Stimulated activated CD4-positive, alpha-beta T cell treated with anti-CD3 and anti-CD28 coated beads, Interleukin-4, amount 100 ng/mL, for 1 hour (primary cell): ENCODE data around the gene AGAP1.
"Not testable (repeated sequence)": the region's sequence is repeated elsewhere in the genome, so short reads cannot be mapped to it uniquely, and the experiment has no call there.

ENCODE experiments used
- DNase-seq: peaks from one replicate; pipeline ENCODE4 v3.0.0-alpha.2; 2020

The AGAP1 gene

DNA sequence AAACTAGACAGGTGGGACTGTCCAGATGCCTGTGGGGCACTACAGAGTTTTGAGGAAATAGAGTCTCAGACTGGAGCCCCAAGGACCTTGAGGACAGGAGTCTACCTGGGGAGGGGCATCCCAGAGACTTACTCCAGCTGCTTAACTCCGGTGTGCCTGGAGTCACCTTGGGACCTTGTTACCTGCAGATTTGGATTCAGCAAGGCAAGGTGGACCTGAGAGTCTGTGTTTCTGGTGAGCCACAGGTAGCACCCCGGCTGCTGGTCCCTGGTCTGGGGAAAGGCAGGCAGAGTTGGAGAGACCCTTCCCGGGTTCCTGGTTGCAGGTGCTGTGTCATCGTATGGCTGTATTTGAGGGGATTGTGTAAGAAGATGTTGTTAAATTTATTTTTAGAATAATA lies 102.4 kb downstream of the AGAP1 start:
- no peak for DNase-seq

DNA sequence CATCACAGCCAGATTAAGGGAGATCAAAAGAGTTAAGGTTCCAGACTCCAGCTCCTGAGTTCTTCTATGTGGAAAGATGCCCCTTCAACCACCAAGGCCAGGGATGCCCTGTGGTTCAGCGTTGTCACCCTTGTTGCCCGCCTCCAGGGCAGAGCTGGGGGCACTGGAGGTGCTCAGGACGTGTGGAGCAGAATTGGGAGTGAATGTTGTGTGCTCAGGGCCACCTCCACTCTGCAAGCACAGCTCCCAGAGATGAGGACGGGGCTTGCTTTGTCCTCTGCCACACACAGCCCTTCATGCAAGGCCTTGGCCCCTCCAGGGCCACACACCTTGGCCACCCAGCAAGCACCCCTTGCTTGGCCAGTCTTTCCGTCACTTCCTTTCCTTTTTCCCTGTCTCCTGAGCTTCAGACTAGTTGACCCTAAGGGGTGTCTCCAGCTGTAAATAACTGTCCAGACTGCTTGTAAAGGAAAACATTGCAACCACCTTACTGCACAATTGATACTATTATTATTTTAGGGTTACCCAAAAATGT lies 103.3 kb downstream of the AGAP1 start:
- DNase-seq = no peak

DNA sequence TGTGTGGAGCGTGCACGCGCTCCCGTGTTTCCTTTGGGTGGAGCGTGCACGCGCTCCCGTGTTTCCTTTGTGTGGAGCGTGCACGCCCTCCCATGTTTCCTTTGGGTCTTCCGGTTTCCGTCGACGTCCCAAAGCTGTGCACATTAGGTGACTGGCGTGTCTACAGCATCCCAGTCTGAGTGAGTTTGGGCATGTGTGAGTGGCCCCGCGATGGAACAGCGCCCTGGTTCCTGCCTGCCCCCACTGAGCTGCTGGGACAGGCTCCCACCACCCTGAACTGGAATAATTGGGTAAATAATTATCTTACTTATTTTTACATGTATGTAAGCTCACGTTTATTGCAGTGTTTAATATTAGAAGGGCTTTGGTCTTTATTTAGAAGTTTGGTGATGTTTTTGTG lies 104.2 kb downstream of the AGAP1 start:
- DNase-seq = no peak

DNA sequence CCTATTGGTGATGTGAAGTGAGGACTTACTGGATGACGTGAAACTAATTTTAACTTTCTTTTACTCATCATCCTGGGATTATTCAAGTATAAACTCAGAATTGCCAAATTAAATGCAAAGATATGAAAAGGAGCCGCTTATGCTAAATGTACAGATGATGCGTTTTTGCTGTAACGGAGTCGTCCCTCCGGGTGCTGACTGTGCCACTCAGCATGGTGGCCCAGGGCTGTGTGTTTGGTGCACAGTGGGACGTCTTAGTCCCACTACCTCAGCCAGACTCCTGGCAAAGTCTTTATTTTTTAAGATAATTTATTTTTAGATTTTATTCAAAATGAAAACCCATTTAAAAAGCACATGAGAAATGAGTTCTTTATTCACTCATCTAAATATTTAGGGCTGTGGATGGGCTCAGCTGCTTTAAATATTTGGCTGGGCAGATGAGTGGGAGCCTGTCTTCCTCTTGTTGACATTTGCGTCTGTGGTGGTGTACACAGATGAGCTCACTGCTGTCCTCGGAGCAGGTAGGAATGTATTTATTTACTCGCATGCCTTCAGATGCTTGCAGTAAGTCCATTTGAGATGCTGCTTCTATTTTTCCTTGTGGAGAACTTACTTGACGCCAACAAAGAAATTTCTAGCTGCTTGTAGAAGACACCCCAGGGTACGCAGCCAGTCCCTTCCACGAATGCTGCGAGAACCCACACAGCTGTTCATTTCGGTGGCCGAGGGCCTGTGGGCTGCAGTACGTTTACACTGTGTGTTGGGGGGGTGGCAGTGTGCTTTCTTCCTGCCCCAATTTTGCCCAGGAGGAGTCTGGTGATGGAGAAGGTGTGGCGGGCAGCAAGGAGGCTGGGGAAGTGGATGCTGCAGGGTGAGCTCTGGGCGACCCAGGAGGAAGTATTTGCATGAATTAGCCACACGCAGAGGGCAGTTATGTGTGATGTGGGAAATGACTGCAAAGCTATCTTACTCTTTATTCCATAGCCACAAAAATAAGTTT lies 105.0 kb downstream of the AGAP1 start:
- DNase-seq = no peak

DNA sequence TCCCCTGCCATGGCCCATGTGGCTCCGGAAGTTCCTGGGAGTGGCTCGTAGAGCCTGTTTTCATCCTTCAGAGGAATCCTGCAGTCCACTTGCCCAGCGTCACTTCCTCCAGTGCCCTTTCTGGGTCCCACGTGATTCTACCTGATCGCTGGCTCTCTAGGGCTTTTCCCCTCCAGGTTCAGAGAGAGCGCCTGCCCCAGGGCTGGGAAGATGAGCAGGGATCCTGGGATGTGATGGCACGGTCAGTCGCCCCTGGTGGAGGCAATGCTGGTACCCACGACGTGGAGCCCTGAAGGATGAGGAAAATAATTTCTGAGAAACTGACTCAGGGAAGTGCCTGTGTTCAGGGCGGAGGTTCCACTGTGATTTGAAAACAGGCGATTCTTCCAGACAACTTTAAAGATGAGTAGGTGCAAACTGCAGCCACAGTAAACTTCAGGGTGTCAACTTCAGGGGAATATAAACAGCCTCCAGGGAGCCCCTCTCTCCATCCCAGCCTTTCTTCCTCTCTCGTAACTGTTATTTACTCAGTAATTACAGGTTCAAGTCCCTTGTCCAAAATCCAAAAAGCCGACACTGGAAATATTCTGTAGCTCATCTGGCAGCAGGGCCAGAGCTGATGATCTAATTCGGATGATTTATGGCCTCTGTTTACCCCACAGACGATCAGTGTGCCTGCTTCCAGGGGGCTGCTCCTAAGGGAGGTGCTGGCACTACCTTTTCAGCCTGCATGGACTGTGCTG lies 105.9 kb downstream of the AGAP1 start:
- DNase-seq = no peak

DNA sequence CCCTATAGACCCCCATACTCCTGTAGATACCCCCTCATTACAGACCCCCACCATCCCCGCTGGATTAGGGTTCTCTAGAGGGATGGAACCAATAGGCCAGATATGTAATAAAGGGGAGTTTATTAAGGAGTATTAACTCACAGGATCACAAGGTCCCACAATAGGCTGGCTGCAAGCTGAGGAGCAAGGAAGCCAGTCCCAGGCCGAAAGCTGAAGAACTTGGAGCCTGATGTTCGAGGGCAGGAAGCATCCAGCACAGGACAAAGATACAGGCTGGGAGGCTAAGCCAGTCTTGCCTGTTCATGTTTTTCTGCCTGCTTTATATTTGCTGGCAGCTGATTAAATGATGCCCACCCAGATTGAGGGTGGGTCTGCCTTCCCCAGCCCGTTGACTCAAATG lies 106.6 kb downstream of the AGAP1 start:
- DNase-seq = no peak

DNA sequence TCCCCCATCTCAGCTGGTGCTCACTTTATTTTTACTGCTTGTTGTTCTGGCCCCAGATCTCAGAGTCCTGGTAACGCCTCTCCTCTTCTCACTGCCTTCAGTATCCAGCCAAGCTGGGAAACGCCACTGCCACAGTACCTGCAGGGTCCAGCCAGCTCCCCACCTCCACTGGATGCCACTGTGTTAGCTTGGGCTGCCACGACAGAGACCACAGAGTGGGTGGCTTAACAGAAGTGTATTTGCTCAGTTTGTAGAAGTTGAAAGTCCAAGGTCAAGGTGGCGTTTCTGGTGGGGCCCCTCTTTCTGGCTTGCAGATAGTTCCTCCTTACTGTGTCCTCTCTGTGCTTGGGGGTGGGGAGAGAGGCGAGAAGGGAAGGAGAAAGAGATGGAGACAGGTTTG lies 107.1 kb downstream of the AGAP1 start:
- no peak for DNase-seq

DNA sequence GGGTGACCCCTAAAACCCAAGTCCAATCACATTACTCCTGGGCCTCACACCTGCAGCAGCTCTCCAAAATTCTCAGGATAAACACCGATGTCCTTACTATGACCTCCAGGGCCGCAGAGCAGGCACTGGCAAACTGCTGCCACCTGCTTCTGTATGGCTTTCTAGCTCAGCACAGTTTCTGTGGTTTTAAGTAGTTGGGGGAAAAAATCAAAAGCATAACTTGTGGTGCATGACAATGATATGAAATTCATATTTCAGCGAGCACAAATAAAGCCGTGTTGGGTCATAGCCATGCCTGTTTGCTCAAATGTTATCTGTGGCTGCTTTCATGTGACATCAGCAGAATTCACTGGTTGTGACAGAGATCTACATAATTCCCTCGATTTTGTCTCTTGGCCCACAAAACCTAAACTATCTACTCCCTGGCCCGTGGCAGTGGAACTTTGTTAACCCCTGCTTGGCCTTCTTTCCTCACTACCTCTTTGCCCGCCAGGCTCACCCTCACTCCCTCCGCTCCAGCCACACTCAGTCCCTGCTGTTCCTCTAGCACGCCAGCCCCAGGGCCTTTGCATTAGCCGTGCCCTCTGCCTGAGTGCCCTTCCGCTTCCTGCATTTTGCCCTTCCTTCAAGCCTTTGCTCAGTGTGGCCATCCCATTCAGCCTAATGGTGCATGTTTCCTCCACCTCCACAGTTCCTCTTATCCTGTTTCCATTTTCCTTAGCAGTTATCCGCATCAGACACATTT lies 108.3 kb downstream of the AGAP1 start:
- DNase-seq = no peak

DNA sequence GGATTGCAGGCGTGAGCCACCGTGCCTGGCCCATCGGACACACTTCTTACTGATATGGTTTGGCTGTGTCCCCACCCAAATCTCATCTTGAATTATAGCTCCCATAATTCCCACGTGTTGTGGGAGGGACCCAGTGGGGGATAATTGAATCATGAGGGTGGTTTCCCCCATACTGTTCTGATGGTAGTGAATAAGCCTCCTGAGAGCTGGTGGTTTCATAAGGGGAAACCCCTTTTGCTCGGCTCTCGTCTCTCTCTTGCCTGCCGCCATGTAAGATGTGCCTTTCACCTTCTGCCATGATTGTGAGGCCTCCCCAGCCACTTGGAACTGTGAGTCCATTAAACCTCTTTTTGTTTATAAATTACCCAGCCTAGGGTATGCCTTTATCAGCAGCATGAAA lies 109.1 kb downstream of the AGAP1 start:
- DNase-seq = not testable (repeated sequence)

DNA sequence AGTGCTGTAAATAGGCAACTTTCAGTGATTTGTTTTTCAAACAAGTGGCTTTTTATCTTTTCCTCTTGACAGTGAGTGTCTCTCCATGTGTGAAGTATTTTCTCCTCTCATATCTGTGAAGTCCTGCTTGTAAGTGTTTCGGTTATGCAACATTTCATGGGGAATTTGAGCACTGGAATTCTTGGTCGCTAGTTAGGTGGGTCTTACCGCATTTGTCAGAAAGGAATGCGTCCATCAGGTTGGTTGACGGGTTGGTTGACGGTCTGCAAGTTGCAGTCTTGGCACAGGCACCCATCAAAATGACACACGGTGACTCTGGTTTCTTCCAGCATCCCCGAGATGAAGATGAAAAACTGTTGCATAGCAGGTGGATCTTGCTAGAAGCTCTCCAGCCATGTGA lies 109.8 kb downstream of the AGAP1 start:
- no peak for DNase-seq

DNA sequence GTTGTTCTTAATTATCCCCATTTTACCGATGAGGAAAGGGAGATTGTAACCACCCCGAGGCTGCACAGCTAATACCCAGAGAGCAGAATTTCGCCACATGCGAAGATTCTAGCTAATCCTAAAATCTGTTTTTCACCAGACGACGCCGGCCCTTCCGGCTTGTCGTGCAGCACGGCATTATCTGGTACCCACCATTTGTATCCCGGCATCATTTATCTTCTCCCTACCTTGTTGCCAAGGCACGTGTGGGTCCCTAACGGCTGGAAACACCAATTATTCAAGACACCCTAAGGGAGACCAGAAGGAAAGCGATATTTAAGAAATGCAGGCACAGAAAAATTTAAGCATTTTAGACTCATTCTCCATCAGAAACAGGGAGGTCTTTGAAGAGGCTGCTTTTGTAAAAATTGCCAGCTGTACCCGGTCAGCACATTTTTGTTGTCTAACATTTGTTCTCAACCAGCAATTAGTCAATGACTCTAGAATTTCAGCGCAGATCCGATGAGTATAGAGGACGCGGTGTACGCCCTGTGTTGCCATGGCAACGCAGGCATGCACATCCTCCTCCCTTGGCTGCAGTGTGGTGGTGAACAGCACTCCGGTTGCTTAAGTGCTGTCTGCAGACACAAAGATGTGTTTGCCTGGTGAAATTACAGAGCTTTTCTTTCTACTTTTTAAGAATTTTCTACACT lies 111.6 kb downstream of the AGAP1 start:
- DNase-seq = no peak

DNA sequence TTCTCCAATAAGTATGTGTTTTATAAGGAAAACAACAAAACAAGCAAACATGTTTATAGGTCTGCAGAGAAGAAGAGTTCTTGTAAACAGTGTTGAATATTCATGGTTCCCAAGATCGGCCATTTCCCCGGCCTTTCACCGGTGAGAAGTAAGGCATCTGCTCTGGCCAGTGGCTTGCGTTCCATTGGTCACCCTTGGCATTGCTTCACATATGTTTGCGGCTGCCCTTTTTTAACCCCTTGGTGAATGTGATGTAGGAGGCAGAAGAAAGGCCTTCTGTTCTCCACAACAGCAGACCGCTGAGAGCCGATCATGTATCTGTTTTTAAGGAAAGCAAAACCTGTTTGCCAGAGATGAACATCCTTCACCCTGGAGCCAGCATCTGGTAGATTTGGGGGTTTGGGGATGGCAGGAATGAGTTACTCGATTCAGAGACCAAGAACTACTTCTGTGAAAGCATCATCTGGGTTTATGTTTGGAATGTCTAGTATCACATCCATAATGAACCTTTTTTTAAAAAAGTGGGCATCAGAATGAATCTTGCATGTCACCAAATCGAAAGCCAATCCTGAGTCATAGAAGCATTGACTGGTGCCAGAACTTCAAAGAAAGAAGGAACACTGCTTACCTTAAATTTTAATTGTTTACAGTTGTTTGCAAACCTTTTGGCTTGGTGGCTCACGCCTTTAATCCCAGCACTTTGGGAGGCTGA lies 112.3 kb downstream of the AGAP1 start:
- DNase-seq = no peak

DNA sequence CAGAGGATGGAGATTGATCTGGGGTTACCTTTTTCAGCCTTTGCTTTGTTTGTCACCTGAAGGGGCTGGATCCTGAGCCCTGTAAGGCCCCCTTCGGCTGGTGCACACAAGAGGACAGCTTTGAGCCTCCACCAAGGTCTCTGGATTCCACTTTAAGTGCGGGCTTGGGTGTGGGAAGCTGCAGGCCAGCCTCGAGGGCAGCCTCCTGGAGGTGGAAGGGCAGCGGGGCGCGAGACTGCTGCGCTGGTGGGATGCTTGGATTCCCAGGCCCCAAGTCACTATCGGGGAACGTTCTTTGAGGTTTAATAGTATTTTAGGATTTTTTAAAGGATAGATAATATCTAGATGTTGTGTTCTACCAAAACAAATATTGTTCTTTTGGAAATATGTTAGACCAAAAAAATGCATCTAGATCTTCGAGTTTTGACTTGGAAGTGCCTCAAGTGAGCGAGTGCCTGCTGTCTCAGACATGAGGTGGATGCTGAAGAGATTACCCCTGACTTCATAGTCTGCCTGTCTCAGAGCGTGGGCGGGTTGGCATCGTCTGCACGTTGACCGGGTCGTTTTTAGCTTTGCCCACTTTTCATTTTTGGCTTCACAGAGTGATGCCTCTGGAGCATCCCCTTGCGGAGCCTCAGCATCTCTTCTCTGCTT lies 113.8 kb downstream of the AGAP1 start:
- DNase-seq = no peak

DNA sequence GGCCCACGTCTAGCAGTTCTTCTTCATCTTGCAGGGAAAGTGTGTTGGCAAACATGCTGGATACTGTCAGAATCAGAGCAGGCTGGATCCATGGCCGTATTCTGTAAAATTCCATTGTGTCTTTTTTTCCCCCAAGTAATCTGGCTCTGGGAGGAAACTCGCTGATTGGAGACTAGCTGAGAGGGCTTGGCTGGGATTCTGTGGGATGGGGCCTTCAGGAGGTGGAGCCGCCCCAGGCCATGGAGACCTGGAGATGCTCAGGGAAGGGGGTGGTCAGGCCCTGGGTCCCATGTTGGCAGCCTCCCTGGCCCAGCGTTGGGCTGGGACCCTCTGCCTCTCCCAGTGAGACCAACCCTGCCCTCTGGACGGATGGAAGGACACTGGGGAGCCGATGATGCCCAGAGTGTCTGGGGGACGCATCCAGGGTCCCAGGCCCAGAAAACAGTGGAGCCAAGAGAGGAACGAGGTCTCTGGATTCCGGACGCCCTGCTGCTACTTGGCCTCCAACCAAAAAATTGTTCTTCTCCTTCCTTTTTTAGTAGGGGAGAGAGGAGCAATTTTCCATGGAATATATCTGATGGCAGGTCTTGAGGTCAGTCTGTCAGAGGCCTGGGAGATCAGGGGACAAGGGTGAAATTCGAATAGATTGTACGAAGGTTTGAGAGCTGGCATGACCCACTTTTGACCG lies 114.5 kb downstream of the AGAP1 start:
- DNase-seq = no peak

DNA sequence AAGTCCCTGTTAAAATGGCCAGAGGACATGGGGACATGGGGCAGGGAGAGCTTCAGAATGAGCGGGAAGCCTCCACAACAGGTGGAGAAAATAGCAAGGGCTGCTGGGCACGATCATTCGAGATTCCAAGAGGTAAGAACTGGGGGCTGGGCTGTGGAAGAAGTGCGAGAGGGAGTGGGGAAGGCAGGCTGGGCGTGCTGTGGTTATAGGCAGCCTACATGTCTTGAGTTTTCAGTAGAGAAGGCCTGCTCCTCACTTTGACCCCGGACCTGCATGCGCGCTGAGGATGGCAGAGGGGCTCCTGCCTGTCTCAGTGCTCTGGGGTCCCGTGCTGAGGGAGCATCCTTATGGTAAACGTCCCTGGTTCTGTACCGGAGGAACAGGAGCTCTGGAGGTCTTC lies 115.5 kb downstream of the AGAP1 start:
- DNase-seq = no peak

DNA sequence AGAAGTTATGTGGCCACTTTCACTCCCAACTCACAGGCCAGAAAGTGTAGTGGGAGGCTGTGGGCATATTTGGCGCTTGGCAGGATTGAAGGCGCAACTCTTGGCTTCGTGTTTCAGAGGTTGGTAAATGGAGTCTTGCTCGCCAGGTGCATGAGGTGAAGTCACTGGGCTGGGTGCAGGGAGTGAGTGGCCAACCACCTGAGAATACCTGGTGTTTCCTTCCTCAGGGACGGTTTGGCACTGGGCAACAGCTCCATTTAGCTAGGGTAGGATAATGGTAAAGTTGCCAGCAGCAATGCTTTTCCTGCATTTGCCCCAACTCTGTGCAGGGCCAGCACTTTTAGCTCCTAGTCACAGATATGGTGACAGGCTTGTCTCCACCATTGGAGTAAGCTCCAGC lies 115.9 kb downstream of the AGAP1 start:
- no peak for DNase-seq

DNA sequence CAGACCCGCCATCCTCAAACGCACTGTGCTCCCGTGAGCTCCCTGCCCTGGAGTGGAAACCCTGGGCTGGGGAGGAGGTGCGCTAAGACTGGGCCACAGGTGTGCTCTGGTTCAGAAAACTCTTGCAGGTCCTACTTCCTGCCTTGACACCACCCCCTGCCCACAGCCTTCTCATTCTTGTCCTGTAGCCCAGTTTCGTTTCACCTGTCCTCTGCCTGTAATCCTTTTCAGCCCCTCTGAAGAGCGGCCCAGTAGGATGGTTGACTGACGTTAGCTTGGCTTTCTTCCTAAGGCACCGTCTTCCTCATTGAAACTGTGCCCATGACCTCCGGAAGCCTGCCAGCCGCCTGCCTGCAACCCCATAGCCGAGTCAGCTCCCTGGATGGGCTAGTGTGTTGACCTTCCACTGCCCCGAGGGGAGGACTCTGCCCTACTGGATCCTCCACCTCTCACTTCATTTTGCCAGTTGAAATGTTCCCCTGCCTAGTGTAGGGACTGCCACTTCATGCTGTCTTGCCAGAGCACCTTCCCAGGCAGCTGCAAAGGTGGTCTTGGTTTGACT lies 116.9 kb downstream of the AGAP1 start:
- no peak for DNase-seq

DNA sequence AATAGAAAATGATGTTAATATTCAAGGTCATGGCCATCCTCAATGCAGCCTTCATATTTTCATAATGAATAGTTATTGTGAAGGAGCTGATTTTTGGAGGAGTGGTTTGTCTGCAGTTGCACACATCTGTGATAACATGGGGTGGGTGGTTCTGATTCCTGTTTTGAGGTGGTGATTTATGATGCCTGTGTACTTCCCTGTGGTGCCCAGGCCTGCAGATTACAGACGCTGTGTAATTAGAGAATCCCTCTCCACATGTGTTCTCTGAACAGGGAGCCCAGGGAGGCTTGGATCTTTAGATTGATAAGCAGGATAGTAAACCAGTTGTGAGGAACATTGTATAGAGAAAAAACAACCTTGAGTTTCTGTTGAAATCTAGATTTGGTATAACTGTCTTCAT lies 117.5 kb downstream of the AGAP1 start:
- no peak for DNase-seq

DNA sequence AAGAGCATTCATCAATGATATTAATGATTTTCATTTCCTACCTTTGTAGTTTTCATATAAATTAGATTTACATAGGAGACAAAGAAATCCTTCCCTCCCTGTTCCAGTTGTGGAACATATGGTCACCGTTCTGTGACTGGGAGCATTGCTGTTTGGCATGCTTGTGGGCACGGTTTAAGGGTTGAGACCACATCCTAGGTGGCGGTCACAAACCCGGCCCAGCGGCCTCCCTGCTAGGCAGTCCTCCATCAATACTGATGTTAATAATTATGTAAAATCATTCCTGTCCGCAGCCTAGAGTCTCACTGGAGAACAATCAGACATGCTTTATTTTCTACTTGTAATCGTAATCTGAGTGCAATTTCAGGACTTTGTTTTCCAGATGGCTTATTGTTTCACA lies 117.9 kb downstream of the AGAP1 start:
- DNase-seq = no peak
